Measurements from ENCODE around the gene C14orf93. TPM values are rescaled to one million over a fixed set of nuclear protein-coding genes. Genes with fewer than 3 reads are reported as not detected.

The C14orf93 gene
- total and polyA plus RNA-seq, 9 of the 15 experiments (the other 6 are each of a cell fraction or from before 2014, with no cell fraction given), result 2.2 to 22.4 (median 16.1) TPM

GRCh38 chr14:23057757-23058653 lies 48.1 kb upstream of the C14orf93 start (continued):
- TF ChIP-seq, protein P1, sequence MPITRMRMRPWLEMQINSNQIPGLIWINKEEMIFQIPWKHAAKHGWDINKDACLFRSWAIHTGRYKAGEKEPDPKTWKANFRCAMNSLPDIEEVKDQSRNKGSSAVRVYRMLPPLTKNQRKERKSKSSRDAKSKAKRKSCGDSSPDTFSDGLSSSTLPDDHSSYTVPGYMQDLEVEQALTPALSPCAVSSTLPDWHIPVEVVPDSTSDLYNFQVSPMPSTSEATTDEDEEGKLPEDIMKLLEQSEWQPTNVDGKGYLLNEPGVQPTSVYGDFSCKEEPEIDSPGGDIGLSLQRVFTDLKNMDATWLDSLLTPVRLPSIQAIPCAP (CRISPR knock-in tag; IDR thresholded peaks at IDR 0.05; ENCODE audit: borderline replicate concordance), result no peak
- TF ChIP-seq SREBF2 (CRISPR knock-in tag; IDR thresholded peaks at IDR 0.05), result no peak
- TF ChIP-seq, protein P2, sequence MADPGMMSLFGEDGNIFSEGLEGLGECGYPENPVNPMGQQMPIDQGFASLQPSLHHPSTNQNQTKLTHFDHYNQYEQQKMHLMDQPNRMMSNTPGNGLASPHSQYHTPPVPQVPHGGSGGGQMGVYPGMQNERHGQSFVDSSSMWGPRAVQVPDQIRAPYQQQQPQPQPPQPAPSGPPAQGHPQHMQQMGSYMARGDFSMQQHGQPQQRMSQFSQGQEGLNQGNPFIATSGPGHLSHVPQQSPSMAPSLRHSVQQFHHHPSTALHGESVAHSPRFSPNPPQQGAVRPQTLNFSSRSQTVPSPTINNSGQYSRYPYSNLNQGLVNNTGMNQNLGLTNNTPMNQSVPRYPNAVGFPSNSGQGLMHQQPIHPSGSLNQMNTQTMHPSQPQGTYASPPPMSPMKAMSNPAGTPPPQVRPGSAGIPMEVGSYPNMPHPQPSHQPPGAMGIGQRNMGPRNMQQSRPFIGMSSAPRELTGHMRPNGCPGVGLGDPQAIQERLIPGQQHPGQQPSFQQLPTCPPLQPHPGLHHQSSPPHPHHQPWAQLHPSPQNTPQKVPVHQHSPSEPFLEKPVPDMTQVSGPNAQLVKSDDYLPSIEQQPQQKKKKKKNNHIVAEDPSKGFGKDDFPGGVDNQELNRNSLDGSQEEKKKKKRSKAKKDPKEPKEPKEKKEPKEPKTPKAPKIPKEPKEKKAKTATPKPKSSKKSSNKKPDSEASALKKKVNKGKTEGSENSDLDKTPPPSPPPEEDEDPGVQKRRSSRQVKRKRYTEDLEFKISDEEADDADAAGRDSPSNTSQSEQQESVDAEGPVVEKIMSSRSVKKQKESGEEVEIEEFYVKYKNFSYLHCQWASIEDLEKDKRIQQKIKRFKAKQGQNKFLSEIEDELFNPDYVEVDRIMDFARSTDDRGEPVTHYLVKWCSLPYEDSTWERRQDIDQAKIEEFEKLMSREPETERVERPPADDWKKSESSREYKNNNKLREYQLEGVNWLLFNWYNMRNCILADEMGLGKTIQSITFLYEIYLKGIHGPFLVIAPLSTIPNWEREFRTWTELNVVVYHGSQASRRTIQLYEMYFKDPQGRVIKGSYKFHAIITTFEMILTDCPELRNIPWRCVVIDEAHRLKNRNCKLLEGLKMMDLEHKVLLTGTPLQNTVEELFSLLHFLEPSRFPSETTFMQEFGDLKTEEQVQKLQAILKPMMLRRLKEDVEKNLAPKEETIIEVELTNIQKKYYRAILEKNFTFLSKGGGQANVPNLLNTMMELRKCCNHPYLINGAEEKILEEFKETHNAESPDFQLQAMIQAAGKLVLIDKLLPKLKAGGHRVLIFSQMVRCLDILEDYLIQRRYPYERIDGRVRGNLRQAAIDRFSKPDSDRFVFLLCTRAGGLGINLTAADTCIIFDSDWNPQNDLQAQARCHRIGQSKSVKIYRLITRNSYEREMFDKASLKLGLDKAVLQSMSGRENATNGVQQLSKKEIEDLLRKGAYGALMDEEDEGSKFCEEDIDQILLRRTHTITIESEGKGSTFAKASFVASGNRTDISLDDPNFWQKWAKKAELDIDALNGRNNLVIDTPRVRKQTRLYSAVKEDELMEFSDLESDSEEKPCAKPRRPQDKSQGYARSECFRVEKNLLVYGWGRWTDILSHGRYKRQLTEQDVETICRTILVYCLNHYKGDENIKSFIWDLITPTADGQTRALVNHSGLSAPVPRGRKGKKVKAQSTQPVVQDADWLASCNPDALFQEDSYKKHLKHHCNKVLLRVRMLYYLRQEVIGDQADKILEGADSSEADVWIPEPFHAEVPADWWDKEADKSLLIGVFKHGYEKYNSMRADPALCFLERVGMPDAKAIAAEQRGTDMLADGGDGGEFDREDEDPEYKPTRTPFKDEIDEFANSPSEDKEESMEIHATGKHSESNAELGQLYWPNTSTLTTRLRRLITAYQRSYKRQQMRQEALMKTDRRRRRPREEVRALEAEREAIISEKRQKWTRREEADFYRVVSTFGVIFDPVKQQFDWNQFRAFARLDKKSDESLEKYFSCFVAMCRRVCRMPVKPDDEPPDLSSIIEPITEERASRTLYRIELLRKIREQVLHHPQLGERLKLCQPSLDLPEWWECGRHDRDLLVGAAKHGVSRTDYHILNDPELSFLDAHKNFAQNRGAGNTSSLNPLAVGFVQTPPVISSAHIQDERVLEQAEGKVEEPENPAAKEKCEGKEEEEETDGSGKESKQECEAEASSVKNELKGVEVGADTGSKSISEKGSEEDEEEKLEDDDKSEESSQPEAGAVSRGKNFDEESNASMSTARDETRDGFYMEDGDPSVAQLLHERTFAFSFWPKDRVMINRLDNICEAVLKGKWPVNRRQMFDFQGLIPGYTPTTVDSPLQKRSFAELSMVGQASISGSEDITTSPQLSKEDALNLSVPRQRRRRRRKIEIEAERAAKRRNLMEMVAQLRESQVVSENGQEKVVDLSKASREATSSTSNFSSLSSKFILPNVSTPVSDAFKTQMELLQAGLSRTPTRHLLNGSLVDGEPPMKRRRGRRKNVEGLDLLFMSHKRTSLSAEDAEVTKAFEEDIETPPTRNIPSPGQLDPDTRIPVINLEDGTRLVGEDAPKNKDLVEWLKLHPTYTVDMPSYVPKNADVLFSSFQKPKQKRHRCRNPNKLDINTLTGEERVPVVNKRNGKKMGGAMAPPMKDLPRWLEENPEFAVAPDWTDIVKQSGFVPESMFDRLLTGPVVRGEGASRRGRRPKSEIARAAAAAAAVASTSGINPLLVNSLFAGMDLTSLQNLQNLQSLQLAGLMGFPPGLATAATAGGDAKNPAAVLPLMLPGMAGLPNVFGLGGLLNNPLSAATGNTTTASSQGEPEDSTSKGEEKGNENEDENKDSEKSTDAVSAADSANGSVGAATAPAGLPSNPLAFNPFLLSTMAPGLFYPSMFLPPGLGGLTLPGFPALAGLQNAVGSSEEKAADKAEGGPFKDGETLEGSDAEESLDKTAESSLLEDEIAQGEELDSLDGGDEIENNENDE (IDR thresholded peaks at IDR 0.05; ENCODE audit: low read depth, low read length), result no peak
- TF ChIP-seq FOXK1 (CRISPR knock-in tag; IDR thresholded peaks at IDR 0.05; ENCODE audit: borderline replicate concordance), result 0 out of 2 replicates have a peak, but pooled peaks have one; percentile 52
- TF ChIP-seq SRF (CRISPR knock-in tag; IDR thresholded peaks at IDR 0.05), result 0 out of 4 replicates have a peak, but pooled peaks of 1 of the 2 experiments have one; percentile 31
- TF ChIP-seq TCF15 (CRISPR knock-in tag; IDR thresholded peaks at IDR 0.05), result no peak
- TF ChIP-seq L3MBTL2 (IDR thresholded peaks at IDR 0.05), result peak; percentile 32; the same call in 1 of the 2 replicates
- TF ChIP-seq CCAR2 (IDR thresholded peaks at IDR 0.05; ENCODE audit: low read depth, low read length), result no peak
- TF ChIP-seq HNRNPH1 (optimal IDR thresholded peaks at IDR 0.05; ENCODE audit: low read depth, low read length), result no peak
